GM21786 (cell line): ENCODE data around the gene TBC1D30.
"Not testable (repeated sequence)": the region's sequence is repeated elsewhere in the genome, so short reads cannot be mapped to it uniquely, and the experiment has no call there.

Source experiments
- ATAC-seq: cut with Tn5 transposase; IDR thresholded peaks from one replicate; pipeline ENCODE4 v1.9.1; 2021; ENCODE audit not compliant: unreplicated experiment

TBC1D30 gene, protein sequence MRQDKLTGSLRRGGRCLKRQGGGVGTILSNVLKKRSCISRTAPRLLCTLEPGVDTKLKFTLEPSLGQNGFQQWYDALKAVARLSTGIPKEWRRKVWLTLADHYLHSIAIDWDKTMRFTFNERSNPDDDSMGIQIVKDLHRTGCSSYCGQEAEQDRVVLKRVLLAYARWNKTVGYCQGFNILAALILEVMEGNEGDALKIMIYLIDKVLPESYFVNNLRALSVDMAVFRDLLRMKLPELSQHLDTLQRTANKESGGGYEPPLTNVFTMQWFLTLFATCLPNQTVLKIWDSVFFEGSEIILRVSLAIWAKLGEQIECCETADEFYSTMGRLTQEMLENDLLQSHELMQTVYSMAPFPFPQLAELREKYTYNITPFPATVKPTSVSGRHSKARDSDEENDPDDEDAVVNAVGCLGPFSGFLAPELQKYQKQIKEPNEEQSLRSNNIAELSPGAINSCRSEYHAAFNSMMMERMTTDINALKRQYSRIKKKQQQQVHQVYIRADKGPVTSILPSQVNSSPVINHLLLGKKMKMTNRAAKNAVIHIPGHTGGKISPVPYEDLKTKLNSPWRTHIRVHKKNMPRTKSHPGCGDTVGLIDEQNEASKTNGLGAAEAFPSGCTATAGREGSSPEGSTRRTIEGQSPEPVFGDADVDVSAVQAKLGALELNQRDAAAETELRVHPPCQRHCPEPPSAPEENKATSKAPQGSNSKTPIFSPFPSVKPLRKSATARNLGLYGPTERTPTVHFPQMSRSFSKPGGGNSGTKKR

DNA sequence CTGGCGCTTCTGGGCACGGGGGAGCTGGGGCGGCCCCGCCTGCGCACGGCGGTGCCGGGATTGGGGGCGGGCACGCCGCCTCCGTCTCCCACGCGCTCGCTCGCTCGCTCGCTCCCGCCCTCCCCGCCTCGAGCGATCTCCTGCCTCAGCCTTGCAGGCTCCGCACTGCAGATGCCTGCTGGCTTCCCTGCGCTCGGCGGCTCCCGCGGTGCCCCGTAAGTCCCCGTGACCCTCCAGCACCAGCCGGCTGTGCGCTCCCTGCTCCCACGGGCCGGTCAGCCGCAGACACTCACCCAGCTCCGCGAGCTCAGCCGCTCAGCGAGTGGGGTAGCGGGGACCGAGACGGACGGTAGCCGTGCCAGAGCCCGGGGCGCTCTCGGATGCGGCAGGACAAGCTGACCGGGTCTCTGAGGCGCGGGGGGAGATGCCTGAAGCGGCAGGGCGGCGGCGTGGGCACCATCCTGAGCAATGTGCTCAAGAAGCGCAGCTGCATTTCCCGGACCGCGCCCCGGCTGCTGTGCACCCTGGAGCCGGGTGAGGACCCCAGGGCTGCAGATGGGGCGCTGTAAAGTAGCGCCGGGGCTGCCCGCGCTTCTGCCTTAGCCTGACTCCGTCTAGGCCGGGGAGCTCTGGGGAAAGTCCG is at the start of gene TBC1D30:
Gene TBC1D30 (plus strand): TSS at position 148 of the 643 bp plus-strand sequence. CDS start 233 bp downstream, at position 381.
- peak; percentile 37 for ATAC-seq

DNA sequence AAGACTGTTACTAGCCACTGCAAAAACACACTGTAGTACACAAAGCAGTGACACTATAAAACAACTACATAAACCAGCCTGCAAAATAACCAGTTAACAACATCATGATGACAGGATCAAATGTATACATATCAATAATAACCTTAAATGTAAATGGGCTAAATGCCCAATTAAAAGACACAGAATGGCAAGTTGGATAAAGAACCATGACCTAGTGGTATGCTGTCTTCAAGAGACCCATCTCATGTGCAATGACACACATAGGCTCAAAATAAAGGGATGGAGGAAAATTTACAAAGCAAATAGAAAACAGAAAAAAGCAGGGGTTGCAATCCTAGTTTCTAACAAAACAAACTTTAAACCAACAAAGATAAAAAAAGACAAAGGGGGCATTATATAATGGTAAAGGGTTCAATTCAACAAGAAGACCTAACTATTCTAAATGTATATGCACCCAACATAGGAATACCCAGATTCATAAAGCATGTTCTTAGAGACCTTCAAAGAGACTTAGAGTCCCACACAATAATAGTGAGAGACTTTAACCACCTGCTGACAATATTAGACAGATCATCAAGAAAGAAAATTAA is 49.2 kb upstream of the TBC1D30 start:
- ATAC-seq = not testable (repeated sequence)

DNA sequence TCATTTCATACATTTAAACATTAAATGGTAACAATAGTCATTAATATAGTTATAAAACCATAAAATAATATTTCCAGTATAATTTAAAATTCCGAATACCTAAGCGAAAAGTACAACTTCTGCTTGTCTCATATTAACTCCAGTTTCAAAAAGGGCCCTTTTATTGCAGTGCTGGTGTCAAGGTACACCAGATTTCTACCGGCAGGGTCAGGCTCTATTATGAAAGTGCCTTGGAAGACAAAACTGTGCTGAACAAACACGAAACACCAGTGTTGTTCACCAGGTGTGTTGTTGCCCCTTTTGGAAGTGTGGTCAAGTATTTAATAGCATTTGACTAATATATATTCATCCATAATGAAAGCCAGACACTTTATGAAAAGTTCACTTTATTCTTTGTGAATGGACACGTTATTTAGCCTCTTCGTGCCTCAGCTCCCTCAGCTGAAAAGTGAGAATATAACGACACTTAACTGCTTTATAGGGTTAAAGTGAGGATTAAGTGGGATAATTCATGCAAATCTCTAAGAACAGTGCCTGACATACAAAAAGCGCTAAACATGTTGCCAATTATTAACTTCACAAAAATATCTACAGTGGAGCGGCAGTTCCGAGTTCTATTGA is 45.0 kb upstream of the TBC1D30 start:
- ATAC-seq = no peak

DNA sequence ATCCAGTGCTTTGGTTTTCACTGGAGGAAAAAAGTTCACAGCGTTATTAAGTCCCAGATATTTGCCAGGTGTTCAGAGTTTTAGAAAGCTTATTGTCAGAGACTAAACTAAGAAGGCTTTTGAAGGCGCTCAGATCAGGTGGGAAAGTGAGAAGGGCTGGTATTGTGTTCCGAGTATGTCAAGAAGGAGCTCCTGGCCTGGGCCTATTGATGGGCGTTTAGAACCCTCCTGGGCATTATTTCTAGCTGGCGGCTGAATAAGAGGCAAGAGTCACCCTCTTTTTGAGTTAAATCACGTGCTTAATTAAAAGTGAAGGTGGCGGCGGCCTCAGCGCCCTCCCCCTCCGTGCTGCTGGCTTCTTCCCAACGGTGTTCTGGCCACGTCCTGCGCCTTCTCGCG is 44.3 kb upstream of the TBC1D30 start:
- no peak for ATAC-seq

DNA sequence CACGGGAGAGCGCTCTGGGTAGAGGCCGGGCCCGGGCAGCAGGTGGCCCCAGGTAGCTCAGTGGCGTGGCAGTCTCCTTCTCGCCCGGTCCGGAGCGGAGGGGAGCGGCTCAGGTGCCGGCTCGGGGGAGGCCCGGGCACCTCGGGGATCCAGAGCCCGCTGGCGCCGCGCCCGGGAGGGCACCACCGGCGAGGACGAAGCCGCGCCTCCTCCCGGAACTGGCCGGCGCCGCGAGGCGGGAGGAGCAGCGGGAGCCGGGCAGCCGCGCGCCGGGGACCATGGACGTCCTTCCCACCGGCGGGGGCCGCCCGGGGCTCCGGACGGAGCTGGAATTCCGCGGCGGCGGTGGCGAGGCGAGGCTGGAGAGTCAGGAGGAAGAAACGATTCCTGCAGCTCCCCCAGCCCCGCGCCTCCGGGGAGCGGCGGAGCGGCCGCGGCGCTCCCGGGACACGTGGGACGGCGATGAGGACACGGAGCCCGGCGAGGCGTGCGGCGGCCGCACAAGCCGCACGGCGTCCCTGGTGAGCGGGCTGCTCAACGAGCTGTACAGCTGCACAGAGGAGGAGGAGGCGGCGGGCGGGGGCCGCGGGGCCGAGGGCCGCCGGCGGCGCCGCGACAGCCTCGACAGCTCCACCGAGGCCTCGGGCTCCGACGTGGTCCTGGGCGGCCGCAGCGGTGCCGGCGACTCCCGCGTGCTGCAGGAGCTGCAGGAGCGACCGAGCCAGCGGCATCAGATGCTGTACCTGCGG is 43.7 kb upstream of the TBC1D30 start:
- ATAC-seq = no peak

DNA sequence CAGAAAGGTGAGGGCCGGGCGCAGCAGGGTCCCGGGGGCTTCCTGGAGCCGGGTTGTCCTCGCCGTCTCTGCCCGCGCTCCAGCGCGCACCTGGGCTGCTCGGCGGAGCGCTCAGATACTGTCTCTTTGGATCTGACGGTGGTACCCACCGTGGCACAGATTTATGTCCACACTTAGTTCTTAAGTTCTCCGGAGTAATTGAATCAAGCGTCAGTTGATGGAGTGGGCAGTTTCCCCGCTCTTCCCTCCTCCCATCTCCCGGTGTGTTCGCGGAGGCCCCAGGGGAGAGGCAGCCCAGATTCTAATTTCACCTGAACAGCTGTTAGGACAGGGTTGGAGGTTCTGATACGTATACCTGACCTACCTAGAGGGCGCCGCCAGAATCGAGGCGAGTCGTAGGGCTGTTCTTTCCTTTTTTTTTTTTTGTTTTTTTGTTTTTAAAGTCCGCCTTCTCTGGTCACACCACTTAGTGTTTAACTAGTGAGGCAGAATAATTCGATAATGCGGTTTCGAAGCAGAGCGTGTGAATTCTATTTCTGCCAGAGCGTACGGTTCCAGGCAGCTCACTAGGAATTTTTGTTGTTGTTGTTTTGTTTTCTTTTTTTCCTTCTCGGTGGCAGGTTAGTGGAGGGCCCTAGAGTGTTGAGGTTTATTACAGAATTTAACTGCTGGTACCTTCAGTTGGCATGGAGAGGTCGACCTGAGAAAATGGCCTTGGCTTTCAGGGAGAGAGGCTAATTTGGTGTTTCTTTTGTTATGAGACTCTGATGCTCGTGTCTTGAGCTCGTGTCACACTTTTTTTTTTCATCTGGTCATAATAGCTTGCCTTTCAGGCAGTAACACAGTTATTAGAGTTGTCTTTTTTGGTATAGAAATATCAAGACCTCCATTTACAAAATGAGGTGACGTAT is 42.9 kb upstream of the TBC1D30 start:
- no peak for ATAC-seq

DNA sequence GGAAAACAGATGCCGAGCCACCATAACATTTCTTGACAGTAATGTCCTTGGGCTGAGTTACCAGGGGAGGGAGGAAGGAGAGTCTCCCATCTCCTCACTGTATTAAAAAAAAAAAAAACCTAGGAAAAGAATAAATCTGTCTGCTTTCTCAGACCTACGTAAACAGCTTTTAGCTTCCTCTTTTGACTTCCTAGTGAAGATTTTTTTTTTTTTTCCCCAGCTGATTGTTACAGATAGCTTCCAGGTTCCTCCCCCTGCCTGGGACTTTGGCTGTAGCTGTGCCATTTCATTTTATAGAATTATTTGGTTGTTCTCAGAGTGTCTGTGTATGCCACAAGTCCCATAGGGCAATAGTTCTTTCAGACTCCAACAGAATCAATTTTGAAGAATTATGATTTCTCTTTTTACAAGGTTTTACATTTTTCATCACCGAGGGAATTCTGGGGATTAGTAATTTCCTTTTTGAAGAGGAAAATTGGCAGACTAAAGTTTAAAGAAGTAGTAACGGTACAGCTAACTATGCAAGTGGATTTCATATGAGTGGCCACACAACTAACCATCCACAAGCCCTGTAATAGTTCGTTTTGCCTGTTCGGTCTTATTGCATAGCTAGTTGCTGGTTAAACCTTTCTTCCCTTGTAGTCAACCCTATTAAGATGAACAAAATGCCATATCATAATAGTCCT is 42.1 kb upstream of the TBC1D30 start:
- no peak for ATAC-seq

DNA sequence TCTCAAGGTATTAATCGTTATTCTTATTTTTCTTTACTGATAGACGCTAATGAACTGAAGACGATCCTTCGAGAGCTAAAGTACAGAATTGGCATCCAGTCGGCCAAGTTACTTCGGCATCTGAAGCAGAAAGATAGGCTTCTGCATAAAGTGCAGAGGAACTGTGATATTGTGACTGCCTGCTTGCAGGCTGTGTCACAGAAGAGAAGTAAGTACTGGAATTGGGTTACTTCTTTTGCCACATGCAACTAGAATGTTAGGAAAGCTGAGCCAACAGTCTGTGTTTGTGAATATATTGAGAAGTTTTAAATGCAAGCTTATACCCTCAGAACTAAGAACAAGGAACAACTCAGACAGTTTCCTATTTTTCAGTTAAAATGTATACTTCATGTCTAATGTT is 38.6 kb upstream of the TBC1D30 start:
- ATAC-seq = no peak

DNA sequence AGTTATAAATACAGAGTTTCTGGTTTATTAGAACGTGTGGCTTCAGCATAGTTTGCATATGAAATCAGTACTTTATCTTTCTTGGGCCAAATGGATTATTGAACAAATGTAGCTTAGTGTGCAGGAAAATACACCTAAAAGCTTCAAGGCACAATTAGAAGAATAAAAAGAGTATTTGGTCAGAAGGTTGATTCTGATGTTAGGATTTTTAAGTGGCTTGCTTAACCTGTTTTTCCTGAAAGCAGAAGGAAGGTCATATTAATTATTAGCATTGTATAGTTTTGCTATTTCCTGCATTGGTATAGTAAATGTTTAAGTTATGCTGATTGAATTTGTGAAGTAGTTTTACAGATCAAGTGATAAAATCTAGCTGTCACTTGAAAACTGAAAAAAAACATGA is 34.3 kb upstream of the TBC1D30 start:
- no peak for ATAC-seq

DNA sequence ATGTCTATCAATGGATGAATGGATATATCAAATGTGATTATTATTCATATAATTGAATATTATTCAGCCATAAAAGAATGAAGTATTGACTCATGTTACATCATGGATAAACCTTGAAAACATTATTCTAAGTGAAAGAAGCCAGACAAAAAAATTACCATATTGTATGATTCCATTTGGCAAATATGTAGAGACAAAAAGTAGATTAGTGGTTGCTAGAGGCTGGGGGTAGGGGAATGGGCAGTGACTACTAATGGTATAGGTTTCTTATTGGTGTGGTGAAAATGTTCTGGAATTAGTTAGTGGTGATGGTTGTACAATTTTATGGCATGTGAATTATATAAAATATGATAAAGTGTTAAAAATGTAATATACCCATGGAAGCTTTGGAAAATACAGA is 33.4 kb upstream of the TBC1D30 start:
- ATAC-seq = no peak

DNA sequence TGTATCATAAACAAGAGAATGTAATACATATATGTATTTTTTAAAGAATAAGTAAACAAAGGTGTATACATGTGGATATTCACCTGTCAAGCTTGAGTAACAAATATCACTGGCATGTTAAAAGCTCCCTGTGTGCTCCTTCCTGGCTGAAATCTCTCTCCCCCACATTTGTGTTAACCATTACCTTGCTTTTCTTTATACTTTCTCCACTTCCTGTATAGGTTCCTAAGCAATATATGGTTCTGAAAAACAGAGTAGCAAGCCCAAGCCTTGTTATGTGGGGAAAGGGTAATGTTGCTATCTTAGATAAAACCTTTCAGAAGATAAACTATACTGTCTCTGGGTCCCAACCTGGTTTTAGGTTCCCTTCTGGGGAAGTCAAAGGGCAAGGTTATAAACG is 32.3 kb upstream of the TBC1D30 start:
- no peak for ATAC-seq

DNA sequence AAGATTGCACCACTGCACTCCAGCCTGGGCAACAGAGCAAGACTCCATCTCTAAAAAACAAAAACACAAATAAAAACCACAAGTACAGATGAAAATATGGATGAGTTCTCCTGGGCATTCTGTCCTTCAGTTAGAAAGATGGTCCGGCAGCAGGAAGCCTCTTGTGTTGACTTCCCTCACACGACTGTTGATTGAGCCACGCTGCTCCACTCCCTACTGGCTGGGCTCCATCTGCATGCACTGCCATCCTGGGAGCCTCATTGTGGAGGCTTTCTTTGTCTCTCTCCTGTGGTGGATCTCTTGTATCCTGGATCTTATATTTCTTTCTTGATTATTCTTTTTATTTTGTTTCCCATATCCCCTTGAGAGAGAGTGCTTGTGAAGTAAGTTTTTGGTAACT is 30.8 kb upstream of the TBC1D30 start:
- no peak for ATAC-seq

DNA sequence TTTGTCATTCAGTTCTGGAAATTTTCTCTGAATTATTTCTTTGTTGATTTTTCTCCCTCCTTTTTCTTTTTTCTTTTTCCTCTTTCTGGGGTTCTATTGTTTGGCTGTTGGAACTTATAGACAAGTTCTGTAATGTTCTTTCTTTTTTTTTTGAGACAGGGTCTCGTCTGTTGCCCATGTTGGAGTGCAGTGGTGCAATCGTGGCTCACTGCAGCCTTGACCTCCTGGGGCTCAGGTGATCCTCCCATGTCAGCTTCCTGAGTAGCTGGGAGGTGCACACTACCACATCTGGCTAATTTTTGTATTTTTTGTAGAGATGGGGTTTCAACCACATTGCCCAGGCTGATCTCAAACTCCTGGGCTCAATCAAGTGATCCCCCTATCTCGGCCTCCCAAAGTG is 30.1 kb upstream of the TBC1D30 start:
- ATAC-seq = no peak

DNA sequence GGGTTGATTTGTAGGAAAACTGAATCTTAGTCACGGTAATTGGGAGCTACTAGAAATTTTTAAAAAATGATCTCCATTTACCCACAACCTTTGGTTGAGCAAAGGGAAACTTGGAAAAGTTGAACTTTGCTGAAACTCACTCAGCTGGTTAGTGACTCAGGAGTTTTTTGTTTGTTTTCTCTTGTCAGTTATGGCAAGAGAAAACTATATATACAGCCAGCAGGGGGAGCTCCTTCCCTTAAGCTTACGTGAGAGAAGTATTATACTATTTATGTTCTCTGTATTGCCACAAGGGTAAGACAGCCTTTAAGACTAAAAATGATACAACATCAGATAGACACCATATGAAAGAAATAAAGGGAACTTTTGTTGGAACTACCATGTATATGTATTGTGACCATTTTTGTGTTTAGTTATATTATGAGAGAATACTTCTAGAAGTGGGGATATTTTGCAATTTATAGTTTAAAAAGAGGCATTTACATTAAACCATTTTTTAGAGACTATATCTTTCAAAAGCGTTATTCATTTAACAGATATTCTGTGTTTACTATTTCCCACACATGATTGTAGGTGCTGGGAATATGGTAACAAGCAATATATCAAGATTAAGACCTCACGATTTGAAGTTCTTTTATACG is 28.1 kb upstream of the TBC1D30 start:
- peak; percentile 85 for ATAC-seq

DNA sequence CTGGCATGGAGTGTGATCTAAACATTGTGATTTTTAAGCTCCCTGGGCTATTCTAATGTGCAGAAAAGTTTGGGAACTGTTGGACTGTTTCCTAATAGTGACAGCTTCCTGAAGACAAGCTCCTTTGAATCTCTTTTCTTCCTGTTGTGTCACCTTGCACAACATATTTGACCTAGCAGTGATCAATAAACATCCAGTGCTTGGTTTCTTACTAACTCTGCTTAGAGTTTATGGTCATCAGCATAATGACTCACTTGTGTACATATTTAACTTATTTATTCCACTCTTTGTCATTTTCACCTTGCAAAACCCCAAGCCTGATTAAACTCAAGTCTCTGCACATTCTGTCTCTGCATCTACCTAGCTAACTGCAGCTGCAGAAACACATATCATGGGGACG is 27.3 kb upstream of the TBC1D30 start:
- no peak for ATAC-seq

DNA sequence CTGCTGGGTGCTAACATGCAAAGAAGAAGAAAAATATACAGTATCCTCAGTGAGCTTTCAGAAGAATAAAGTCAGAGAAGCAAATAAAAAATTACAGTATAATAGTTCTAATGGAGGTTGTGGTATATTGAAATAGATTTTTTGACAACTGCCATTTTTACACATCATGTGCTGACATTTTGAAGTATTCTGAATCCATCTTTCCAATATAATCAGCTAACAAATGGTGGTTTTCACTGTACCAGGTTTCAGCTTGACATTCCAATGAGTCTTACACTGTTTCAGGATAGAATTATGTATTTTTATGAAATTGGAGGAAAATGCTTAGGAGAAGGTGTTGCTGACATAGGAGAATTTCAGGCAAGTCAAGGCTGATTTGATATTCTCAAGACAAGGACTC is 26.3 kb upstream of the TBC1D30 start:
- ATAC-seq = no peak

DNA sequence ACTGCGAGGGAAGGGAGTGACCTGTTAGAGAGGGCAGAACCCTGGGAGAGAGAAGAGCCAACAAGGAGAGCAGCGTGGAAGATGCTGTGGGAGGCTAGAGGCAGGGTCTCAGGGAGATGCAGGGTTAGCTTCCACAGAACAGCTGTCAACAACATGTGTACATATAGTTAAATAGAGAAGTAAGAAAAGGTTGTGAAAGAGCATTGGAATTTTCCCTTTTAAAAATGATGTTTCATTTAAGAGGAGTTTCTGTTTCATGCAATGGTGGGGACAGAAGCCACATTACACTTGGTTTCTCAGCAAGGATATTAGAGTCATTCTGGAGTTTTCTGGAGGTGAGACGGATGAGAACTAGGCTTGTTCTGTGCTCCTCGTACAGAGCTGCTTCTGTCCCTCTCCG is 23.8 kb upstream of the TBC1D30 start:
- ATAC-seq = peak; percentile 57

DNA sequence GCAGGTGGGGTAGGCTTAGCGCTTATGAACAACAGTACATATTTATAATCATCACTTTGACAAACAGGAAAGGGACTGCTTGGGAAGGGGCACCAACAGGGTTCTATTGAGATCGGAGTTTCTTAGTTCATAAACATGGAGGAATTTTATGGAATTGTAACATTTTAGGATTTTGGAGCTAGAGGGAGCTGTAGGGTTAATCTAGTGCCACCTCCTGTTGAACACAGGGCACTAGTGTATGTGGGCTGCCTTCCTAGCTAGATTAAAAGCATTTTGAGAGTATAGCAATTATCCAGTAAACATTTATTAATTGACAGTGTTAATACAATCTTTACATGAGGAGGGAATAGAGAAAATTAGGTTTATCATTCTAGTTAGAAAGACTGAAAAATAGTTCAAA is 23.1 kb upstream of the TBC1D30 start:
- ATAC-seq = no peak
